ENCODE results near the gene CLEC3B.
"Not testable (repeated sequence)": the region's sequence is repeated elsewhere in the genome, so short reads cannot be mapped to it uniquely, and the experiment has no call there.

CLEC3B gene

GRCh38 chr3:45037720-45038455 lies 11.8 kb downstream of the CLEC3B start:
- DNase-seq (ENCODE audit: low read depth), result peak; percentile 96
- H3K4me3 ChIP-seq (ENCODE audit: low read length), result no peak overlapping the region
- TF ChIP-seq CTCF (IDR thresholded peaks at IDR 0.05; ENCODE audit: insufficient read depth, low read depth, low read length, missing control alignments), result peak; percentile 95

- H3K4me3 ChIP-seq (ENCODE audit: low read length), result no peak overlapping the region
- DNase-seq (ENCODE audit: low read depth), result no peak
- TF ChIP-seq CTCF (IDR thresholded peaks at IDR 0.05; ENCODE audit: insufficient read depth, low read depth, low read length, missing control alignments), result no peak
Measured at GRCh38 chr3:45041666-45042065, 15.6 kb downstream of the CLEC3B start.

GRCh38 chr3:45042162-45042561 lies 16.1 kb downstream of the CLEC3B start:
- no peak overlapping the region for H3K4me3 ChIP-seq (ENCODE audit: low read length)
- TF ChIP-seq CTCF (IDR thresholded peaks at IDR 0.05; ENCODE audit: insufficient read depth, low read depth, low read length, missing control alignments), result no peak
- no peak for DNase-seq (ENCODE audit: low read depth)

GRCh38 chr3:45043728-45044299 lies 17.7 kb downstream of the CLEC3B start:
- no peak overlapping the region for H3K4me3 ChIP-seq (ENCODE audit: low read length)
- peak; percentile 13 for TF ChIP-seq CTCF (IDR thresholded peaks at IDR 0.05; ENCODE audit: insufficient read depth, low read depth, low read length, missing control alignments)
- peak; percentile 75 for DNase-seq (ENCODE audit: low read depth)

GRCh38 chr3:45048244-45048643 lies 22.1 kb downstream of the CLEC3B start:
- peak; percentile 65 for DNase-seq (ENCODE audit: low read depth)
- H3K4me3 ChIP-seq (ENCODE audit: low read length), result no peak overlapping the region
- TF ChIP-seq CTCF (IDR thresholded peaks at IDR 0.05; ENCODE audit: insufficient read depth, low read depth, low read length, missing control alignments), result no peak

- no peak for TF ChIP-seq CTCF (IDR thresholded peaks at IDR 0.05; ENCODE audit: insufficient read depth, low read depth, low read length, missing control alignments)
- no peak for DNase-seq (ENCODE audit: low read depth)
- no peak overlapping the region for H3K4me3 ChIP-seq (ENCODE audit: low read length)
Measured at GRCh38 chr3:45049807-45050206, 23.7 kb downstream of the CLEC3B start.

- no peak for TF ChIP-seq CTCF (IDR thresholded peaks at IDR 0.05; ENCODE audit: insufficient read depth, low read depth, low read length, missing control alignments)
- H3K4me3 ChIP-seq (ENCODE audit: low read length), result no peak overlapping the region
- DNase-seq (ENCODE audit: low read depth), result no peak
Measured at GRCh38 chr3:45051685-45052084, 25.6 kb downstream of the CLEC3B start.

GRCh38 chr3:45053805-45054195 lies 27.7 kb downstream of the CLEC3B start:
- not testable (repeated sequence) for DNase-seq (ENCODE audit: low read depth); H3K4me3 ChIP-seq (ENCODE audit: low read length)
